Measurements from ENCODE around the gene IGFLR1. TPM values are rescaled to one million over a fixed set of nuclear protein-coding genes. Genes with fewer than 3 reads are reported as not detected.
A peak's percentile ranks its signal among the peaks of the same experiment; 100 is the strongest.

The IGFLR1 gene
- total RNA-seq, 4 donors from 2014 or later = 5.2 to 6.1 (median 5.9) TPM

DNA sequence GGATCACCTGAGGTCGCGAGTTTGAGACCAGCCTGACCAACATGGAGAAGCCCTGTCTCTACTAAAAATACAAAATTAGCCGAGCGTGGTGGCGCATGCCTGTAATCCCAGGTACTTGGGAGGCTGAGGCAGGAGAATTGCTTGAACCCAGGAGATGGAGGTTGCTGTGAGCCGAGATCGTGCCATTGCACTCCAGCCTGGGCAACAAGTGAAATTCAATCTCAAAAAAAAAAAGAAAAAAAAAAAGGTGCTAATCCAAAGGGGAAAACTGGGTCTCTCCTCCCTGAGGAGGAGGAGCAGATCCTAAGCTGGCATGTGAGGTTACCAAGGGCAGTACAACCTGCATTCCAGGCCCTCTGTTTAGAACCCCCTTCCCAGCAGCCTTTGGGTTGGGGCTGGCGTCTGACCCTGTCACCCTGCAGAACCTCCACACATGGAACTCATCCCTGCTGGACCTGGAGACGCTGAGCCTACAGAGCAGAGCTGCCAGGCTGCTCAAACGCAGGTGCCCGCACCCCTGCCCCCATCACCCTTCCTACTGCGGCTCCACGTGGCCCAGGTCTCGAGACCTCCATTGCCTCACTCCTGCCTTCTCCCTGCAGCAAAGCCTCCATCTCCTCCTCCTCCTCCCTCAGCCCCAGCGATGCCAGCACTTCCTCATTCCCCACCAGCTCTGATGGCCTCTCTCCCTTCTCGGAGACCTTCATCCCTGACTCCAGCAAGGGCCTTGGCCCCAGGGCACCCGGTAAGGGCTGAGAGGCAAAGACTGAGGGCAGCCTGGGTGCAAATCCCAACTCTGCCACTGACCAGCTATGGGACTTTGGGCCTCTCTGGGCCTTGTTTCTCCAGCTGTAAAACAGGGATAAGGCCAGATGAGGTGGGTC, 22.4 kb upstream of the IGFLR1 start:
- no peaks in the 10 kb centered on the region for H3K27me3 ChIP-seq
- no peak for TF ChIP-seq POLR2A (IDR thresholded peaks at IDR 0.05)
- TF ChIP-seq CTCF (IDR thresholded peaks at IDR 0.05) = no peak
- DNase-seq = no peak
- H3K36me3 ChIP-seq = peaks cover 0 to 12% of the 10 kb centered on the region in 2 donors
- no peak overlapping the region for H3K4me3 ChIP-seq (replicated peaks in 1 of 3)
- intact Hi-C loops (cut with DNase I) = no loop called here
- 95 to 97% methylated on average over 17 of the region's 17 CpGs for WGBS, 2 donors
- H3K9me3 ChIP-seq = no peaks in the 10 kb centered on the region
- peaks cover 7 to 8% of the 10 kb centered on the region in 2 donors for H3K4me1 ChIP-seq
- no peak overlapping the region for H3K27ac ChIP-seq

DNA sequence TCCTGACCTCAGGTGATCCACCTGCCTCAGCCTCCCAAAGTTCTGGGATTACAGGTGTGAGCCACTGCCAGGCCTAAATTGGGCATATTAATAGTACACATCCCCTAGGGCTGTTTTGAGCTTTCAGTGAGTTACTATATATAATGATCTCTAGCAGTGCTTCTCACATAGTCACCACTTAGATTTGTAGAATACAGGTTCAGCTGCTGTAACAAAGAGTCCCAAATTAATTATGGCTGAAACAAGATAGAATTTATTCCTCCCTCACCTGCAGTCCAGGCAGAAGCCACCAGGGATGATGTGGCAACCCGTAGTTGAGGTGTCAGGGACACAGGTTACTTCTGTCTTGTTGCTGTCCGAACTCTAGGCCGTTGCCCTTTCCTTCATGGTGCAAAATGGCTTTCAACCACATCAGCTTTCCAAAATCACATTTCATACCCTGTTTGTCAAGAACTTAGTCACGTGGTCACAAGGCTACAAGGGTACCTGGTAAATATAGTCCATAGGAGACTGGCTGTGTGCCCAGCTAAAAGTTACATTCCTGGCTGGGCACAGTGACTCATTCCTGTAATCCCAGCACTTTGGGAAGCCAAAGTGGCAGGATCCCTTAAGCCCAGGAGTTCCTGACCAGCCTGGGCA, 18.6 kb upstream of the IGFLR1 start:
- peaks cover 0 to 12% of the 10 kb centered on the region in 2 donors for H3K36me3 ChIP-seq
- H3K4me1 ChIP-seq = peaks cover 13 to 20% of the 10 kb centered on the region in 2 donors
- no peak overlapping the region for H3K4me3 ChIP-seq (replicated peaks in 1 of 3)
- WGBS, 2 donors = 92 to 97% methylated on average over 3 to 4 of the region's 4 CpGs
- H3K27me3 ChIP-seq = no peaks in the 10 kb centered on the region
- intact Hi-C loops (cut with DNase I) = no loop called here
- H3K27ac ChIP-seq = no peak overlapping the region
- no peaks in the 10 kb centered on the region for H3K9me3 ChIP-seq
- DNase-seq = no peak
- TF ChIP-seq CTCF (IDR thresholded peaks at IDR 0.05) (no peak), POLR2A (IDR thresholded peaks at IDR 0.05) (no peak)

DNA sequence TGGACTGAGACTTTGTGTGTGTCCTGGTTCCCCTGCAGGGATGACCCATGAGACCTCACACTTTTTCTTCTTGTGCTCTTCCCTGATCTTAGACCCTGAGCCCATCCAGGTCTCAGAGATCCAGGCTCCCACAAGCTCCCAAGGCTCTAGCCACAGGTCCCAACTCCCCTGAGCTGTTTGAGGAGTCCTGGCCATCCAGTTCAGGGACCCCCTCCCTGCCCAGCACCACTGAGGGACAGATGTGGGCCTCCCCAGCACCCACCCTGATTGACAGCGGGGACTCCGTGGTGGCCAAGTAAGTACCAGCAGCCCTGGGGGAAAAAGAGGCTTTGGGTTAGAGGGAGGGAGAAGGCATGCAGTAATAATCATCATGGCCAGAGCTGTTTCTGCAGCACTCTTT, 17.4 kb upstream of the IGFLR1 start:
- no peak overlapping the region for H3K27ac ChIP-seq
- H3K27me3 ChIP-seq = no peaks in the 10 kb centered on the region
- H3K36me3 ChIP-seq = peaks cover 0 to 8% of the 10 kb centered on the region in 2 donors
- H3K9me3 ChIP-seq = no peaks in the 10 kb centered on the region
- no peak overlapping the region for H3K4me3 ChIP-seq (replicated peaks in 1 of 3)
- TF ChIP-seq POLR2A (IDR thresholded peaks at IDR 0.05) (no peak), CTCF (IDR thresholded peaks at IDR 0.05) (no peak)
- H3K4me1 ChIP-seq = peaks cover 13 to 20% of the 10 kb centered on the region in 2 donors
- DNase-seq = no peak
- intact Hi-C loops (cut with DNase I) = loop anchor here (10.0 kb wide), 1 partner anchor 175 kb away; the partner anchor contains the start of gene LRFN3
- 89 to 95% methylated on average over 2 of the region's 2 CpGs for WGBS, 2 donors

DNA sequence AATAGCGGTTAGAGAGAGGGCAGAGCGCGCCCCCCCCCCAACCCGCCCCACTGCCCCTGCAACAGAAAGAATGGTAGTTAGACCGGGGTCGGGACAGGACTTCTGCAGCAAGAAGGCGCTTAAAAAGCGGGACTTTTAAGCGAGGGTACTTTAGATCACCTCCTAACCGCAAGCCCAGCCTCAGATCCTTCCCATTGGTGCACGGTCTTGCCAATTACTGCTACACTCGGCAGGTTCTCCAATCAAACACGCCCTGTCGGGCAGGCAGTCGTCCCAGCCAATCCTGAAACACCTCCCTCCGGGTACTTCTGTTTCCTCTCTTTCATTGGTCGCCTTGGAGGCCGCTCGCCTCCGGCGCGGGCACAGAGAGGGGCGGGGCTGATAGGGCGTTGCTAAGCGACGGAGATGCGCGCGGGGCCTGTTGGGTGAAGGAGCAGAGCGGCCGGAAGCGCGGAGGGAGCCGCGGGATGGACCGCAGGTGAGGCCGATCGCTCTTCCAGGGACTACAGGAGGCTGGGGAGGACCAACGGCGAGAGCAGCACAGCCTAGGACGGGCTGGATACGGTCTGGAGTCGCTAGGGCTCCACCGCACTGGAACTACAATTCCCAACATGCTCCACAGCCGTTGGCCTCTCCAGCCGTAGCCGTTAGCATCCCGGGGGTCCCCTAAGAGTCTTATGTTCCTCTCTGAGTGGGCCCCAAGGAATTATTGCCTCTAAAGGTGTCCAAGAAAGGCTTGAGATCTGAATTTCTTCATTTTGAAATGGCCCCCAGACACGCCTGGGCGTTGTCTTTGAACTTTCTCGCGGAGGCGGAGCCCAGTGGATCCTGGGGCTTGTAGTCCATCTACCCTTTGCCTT, 15.7 kb upstream of the IGFLR1 start, which contains the start of gene PROSER3:
PROSER3 (plus strand) TSS at position 428 of the 860 bp plus-strand sequence; CDS start at position 468, 40 bp downstream.
- peaks cover 9 to 17% of the 10 kb centered on the region in 2 donors for H3K36me3 ChIP-seq
- H3K27me3 ChIP-seq = no peaks in the 10 kb centered on the region
- H3K4me1 ChIP-seq = peaks cover 13 to 20% of the 10 kb centered on the region in 2 donors
- H3K27ac ChIP-seq = peak within 1 kb of the TSS; percentile 82 to 96 (median 89)
- H3K4me3 ChIP-seq (replicated peaks in 1 of 3) = peak within 1 kb of the TSS; percentile 38 to 89 (median 62)
- intact Hi-C loops (cut with DNase I) = loop anchor here (10.0 kb wide), 1 partner anchor 177 kb away; the partner anchor contains the start of gene LRFN3
- TF ChIP-seq CTCF (IDR thresholded peaks at IDR 0.05) (no peak), POLR2A (IDR thresholded peaks at IDR 0.05) (peak; percentile 55 to 74)
- no peaks in the 10 kb centered on the region for H3K9me3 ChIP-seq
- DNase-seq = peak; percentile 99
- WGBS, 2 donors = 0 to 1% methylated on average over 19 to 41 of the region's 53 CpGs

All from thyroid gland (tissue), 4 donors.